Right ventricle myocardium inferior (tissue), 1 donor: ENCODE results near the gene DNAH1. TPM values are rescaled to one million over a fixed set of nuclear protein-coding genes. Genes with fewer than 3 reads are reported as not detected.

ENCODE experiments used
- ATAC-seq: fragments of 200-7000 bp; cut with Tn5 transposase; one replicate; pipeline ENCODE4 v1.9.1; 2020; ENCODE audit warnings: mild to moderate bottlenecking, moderate library complexity
- DNase-seq: peaks from one replicate; pipeline ENCODE4 v3.0.0; 2021; ENCODE audit errors: missing footprints
- intact Hi-C: fragments of 100-400 bp; cut with DNase I; formaldehyde crosslinking; loops from one replicate; pipeline ENCODE4 v1.11.0; 2022
- total RNA-seq: library from RNA; stranded (reverse); fragmentation: NEBNext Ultra II Directional; extraction: Animal tissue kit (Norgen Biotek cat#: 25700); gene quantifications from one replicate; pipeline ENCODE4 v1.2.1, GENCODE V29; 2021
- donor health status: DM: no; HTN: yes; CAD: no; lungs with severe emphysema.

The DNAH1 gene
- total RNA-seq, 1 donor from 2014 or later: 2.2 TPM

DNA sequence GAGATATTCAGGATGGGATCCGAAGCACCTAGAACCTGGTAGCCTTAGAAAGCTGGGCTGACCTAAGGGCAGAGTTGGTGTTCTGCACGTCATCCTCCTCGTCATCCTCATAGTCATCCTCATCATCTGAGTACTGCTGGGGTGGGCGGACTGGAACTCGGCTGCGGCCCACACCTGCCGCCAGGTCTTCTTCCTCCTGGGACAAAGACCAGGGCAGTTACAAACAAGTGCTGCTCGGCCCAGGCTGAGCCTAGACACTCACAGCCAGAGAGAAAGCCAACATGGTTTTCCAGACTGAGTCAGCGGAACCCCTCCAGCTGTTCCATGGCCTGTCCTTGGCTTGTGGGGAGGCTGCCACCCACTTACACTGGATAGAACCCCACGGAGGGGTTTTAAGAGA, 88.3 kb downstream of the DNAH1 start:
- ATAC-seq (no peak), DNase-seq (peak; percentile 43)
- intact Hi-C loops: loop anchor here (10.0 kb wide), 1 partner anchor 430 kb away; the partner anchor contains the start of genes ABHD14A and ABHD14B

- DNase-seq: peak; percentile 21
- no peak for ATAC-seq
- intact Hi-C loops: loop anchor here (10.0 kb wide), 1 partner anchor 430 kb away; the partner anchor contains the start of genes ABHD14A and ABHD14B
These were observed 88.9 kb downstream of the DNAH1 start for GRCh38 chr3:52405066-52405465.

GRCh38 chr3:52405601-52406110, 89.5 kb downstream of the DNAH1 start:
- ATAC-seq: no peak
- DNase-seq: no peak
- intact Hi-C loops: loop anchor here (10.0 kb wide), 1 partner anchor 431 kb away; the partner anchor contains the start of genes ABHD14A and ABHD14B

- ATAC-seq (no peak), DNase-seq (peak; percentile 56)
- intact Hi-C loops: loop anchor here (10.0 kb wide), 1 partner anchor 431 kb away; the partner anchor contains the start of genes ABHD14A and ABHD14B
These were observed 90.1 kb downstream of the DNAH1 start for GRCh38 chr3:52406231-52406661.

DNA sequence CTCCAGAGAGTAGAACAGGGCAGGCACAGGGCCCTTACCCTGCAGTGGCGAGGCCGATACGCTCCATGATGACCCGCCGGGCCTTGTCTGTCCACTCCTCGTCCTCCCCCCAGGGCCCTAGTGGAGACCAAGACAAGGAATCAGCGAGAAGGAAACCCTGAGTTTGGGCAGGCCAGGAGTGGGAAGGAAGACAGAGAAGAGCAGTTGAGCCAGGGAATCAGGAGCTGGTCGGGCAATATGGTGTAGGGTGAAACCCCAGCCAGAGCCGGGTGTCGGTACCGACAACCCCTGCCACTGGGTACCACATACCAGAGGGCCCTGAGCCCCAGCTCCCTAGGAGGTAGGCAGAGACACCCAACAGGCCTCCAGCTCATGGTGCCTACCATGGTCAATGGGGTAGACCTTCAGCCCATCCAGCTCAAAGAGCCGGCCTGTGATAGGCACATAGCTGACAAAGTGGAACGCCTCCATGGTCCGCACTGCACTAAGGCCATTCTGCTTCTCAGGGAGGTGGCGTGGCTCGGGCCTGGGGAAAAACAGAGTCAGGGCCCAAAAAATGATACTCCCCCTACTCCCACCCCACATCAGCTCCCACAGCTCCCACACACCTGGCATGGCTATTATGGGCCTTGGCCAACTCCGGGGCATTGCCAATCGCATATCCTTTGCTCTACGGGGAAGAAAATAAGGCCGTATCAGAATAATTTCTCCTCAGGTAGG, 90.8 kb downstream of the DNAH1 start:
- intact Hi-C loops: loop anchor here (10.0 kb wide), 1 partner anchor 432 kb away; the partner anchor contains the start of genes ABHD14A and ABHD14B
- ATAC-seq (no peak), DNase-seq (peak; percentile 14)

DNA sequence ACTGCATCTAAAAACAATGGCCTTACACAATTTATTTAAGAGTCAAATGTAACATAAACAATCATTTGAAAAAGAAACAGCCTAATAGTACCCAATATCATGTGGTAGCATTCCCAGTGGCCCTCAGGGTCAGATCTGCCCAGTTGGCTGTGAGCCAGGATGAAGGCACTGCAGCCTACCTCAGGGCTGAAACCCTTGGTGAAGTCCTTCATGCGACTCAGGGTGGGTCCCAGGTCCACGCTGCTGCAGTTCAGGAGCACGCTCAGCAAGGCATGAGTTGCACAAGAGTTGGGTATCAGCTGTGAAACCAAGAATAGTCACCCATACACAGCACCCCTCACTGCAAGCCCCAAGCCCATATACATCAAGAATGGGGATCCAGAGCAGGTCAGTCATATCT, 91.7 kb downstream of the DNAH1 start:
- intact Hi-C loops: loop anchor here (10.0 kb wide), 1 partner anchor 433 kb away; the partner anchor contains the start of genes ABHD14A and ABHD14B
- DNase-seq (peak; percentile 63), ATAC-seq (no peak)

GRCh38 chr3:52408466-52408865, 92.3 kb downstream of the DNAH1 start:
- DNase-seq (no peak), ATAC-seq (no peak)
- intact Hi-C loops: loop anchor here (10.0 kb wide), 1 partner anchor 434 kb away; the partner anchor contains the start of genes ABHD14A and ABHD14B

- ATAC-seq (no peak), DNase-seq (no peak)
- intact Hi-C loops: no loop called here
These were observed 99.7 kb downstream of the DNAH1 start for GRCh38 chr3:52415800-52416199.

GRCh38 chr3:52420388-52420787, 104.3 kb downstream of the DNAH1 start:
- intact Hi-C loops: no loop called here
- DNase-seq: no peak
- ATAC-seq: no peak

DNA sequence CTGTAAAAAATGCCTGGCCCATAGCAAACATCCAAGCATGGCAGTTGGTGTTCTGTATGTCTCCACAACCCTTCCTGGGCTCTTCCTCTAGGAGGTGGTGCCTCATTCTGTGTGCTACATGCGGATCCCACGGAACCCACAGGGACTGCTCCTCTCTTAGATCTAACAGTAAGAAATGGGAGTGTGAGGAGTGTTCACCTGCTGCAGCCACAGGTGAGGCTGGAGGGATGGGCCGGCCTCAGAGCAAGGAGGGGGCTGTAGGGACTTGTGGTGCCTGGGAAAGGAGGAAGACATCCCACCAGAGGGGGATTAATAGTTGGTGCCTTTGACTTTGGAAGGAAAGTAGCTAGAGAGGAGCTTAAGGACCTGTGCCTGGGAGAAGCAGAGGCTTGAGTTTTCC, 106.5 kb downstream of the DNAH1 start:
- DNase-seq (no peak), ATAC-seq (no peak)
- intact Hi-C loops: no loop called here

- DNase-seq: no peak
- intact Hi-C loops: no loop called here
- ATAC-seq: peak; percentile 83
These were observed 107.1 kb downstream of the DNAH1 start for GRCh38 chr3:52423173-52423572.

GRCh38 chr3:52428151-52429005, 112.3 kb downstream of the DNAH1 start:
- ATAC-seq (peak; percentile 81), DNase-seq (no peak)
- intact Hi-C loops: loop anchor here (1.0 kb wide), 1 partner anchor 19 kb away; no protein-coding TSS in a partner anchor

DNA sequence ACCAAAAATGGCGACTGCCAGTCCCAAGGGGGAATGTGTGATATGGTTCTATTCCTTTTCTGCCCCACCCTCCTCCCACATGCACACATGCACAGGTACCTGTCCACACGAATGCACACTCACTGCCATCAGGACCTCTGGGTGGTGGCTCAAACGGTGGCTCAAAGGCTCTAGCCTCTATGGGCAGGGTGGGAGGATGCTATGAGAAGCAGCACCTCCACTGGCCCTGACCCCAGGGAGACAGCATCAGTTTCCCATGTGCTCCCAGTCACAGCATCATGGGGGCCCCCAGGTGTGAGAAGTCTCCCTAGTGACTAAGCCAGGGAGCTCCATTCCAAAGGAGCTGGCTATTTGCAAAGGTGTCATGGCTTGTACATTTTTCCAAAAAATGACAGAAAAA, 112.9 kb downstream of the DNAH1 start:
- ATAC-seq (no peak), DNase-seq (no peak)
- intact Hi-C loops: no loop called here

DNA sequence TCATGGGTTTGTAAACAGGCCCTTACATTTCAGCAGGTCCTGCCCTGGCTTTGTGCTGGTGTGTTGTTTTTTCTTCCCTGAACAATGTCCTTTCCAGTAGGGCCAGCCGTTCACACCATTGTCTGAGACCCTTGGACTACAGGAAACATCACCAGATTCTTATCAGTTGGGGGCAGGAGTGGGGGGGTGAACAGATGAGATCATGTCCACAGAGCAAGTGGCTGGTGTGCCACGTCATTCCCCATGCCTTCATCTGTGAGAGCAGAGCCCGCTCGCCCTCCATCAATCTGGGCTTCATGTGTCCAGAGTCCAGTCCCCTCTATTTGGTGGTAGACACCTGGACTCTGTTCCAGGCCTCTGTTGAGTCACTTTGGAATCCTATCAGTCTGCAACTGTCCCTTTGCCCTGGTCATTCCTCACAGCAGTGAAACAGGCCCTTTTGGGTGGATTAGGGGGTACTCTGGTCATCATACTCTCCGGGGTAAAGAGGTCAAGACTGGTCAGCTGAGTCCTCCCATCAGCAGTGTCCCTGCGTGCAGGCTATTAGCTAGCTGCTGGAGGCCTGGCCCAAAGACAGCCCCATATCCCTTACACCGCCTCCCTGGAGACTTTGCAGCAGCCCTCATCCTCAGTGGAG, 113.8 kb downstream of the DNAH1 start:
- intact Hi-C loops: no loop called here
- DNase-seq: no peak
- no peak for ATAC-seq

GRCh38 chr3:52430416-52430810, 114.3 kb downstream of the DNAH1 start:
- intact Hi-C loops: no loop called here
- no peak for DNase-seq
- ATAC-seq: no peak

GRCh38 chr3:52431459-52432223, 115.5 kb downstream of the DNAH1 start:
- ATAC-seq (peak; percentile 25), DNase-seq (no peak)
- intact Hi-C loops: no loop called here

DNA sequence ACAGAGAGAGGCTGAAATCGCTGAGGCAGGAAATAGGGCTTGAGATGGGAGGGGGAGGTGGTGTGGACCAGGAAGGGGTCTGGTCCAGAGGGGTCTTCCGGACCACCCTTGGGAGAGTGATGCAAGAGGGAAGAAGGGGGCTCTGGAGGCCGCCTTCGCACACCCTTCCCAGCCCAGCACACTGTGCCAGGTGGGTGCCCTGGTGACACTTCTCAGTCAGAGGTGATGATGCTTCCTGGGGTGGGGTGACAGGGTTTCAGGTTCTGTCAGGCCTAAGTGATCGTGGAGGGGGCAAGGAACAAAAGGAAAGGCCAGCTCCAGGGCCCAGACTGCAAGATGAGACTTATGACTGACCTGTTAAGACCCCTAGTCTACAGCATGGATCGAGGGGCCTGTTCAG, 116.1 kb downstream of the DNAH1 start:
- ATAC-seq (no peak), DNase-seq (no peak)
- intact Hi-C loops: no loop called here

- intact Hi-C loops: no loop called here
- ATAC-seq (peak; percentile 4), DNase-seq (no peak)
These were observed 116.6 kb downstream of the DNAH1 start for GRCh38 chr3:52432691-52433141.
